Measurements from ENCODE around the gene INKA1. TPM values are rescaled to one million over a fixed set of nuclear protein-coding genes. Genes with fewer than 3 reads are reported as not detected.
A peak's percentile ranks its signal among the peaks of the same experiment; 100 is the strongest.
"Not testable (repeated sequence)": the region's sequence is repeated elsewhere in the genome, so short reads cannot be mapped to it uniquely, and the experiment has no call there.

The INKA1 gene
- total RNA-seq, 1 donor from 2014 or later, result 7.9 TPM

DNA sequence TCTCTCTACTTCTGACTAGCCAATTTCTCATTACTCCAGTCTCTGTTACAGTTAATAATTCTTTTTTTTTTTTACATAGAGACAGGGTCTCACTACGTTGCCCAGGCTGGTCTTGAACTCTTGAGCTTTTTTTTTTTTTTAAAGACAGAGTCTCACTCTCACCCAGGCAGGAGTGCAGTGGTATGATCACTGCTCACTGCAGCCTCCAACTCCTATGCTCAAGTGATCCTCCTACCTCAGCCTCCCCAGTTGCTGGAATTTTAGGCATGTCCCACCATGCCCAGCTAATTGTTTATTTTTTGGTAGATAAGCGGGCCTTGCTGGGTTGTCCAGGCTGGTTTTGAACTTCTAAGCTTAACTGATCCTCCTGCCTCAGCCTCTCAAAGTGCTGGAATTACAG, 30.4 kb upstream of the INKA1 start:
- TF ChIP-seq, protein P1, sequence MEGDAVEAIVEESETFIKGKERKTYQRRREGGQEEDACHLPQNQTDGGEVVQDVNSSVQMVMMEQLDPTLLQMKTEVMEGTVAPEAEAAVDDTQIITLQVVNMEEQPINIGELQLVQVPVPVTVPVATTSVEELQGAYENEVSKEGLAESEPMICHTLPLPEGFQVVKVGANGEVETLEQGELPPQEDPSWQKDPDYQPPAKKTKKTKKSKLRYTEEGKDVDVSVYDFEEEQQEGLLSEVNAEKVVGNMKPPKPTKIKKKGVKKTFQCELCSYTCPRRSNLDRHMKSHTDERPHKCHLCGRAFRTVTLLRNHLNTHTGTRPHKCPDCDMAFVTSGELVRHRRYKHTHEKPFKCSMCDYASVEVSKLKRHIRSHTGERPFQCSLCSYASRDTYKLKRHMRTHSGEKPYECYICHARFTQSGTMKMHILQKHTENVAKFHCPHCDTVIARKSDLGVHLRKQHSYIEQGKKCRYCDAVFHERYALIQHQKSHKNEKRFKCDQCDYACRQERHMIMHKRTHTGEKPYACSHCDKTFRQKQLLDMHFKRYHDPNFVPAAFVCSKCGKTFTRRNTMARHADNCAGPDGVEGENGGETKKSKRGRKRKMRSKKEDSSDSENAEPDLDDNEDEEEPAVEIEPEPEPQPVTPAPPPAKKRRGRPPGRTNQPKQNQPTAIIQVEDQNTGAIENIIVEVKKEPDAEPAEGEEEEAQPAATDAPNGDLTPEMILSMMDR (IDR thresholded peaks at IDR 0.05), result no peak
- Mint-ChIP-seq H3K4me1 (ENCODE audit: low read depth) (peaks cover 15% of the 10 kb centered on the region), H3K36me3 (ENCODE audit: low read depth) (peaks cover 2% of the 10 kb centered on the region), H3K4me3 (ENCODE audit: unreplicated experiment) (no peak overlapping the region), H3K27me3 (ENCODE audit: low read depth) (no peaks in the 10 kb centered on the region), H3K9me3 (ENCODE audit: low read depth) (no peaks in the 10 kb centered on the region), H3K27ac (ENCODE audit: unreplicated experiment) (no peak overlapping the region)
- DNase-seq (ENCODE audit: low spot score), result no peak

DNA sequence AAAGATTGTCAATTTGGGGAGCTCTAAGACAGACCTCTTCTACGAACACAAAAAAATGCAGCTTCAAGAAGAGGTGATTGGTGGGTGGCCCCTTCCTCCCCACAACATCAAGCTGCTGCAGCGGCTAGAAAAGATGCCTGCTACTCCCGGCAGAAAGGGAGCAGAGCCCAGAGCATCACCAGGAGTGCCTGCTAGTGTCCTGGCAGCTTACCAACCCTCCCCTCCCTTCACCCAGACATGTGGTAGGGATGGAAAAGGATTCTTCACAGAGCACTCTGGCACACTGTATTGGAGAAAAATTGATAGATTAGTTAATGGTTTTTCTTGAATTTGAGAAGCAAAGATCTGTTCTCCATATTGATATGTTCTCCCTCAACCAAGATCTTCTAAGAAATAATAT, 27.5 kb upstream of the INKA1 start:
- no peaks in the 10 kb centered on the region for H3K9me3 Mint-ChIP-seq (ENCODE audit: low read depth)
- peaks cover 2% of the 10 kb centered on the region for H3K36me3 Mint-ChIP-seq (ENCODE audit: low read depth)
- peak; percentile 36 for DNase-seq (ENCODE audit: low spot score)
- H3K4me1 Mint-ChIP-seq (ENCODE audit: low read depth), result peaks cover 17% of the 10 kb centered on the region
- no peak overlapping the region for H3K4me3 Mint-ChIP-seq (ENCODE audit: unreplicated experiment)
- no peak overlapping the region for H3K27ac Mint-ChIP-seq (ENCODE audit: unreplicated experiment)
- TF ChIP-seq, protein P1 (IDR thresholded peaks at IDR 0.05), result no peak
- no peaks in the 10 kb centered on the region for H3K27me3 Mint-ChIP-seq (ENCODE audit: low read depth)

DNA sequence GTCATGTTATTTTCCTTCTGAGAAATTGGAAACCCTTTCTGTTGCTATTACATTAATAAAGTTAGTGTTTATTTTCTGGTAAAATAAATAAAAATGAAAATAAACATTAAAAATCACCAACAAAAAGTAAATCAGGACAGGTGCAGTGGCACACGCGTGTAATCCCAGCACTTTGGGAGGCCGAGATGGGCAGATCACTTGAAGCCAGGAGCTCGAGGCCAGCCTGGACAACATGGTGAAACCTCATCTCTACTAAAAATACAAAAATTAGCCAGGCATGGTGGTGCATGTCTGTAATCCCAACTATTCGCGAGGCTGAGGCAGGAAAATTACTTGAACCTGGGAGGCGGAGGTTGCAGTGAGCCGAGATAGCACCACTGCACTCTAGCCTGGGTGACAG, 27.0 kb upstream of the INKA1 start:
- not testable (repeated sequence) for H3K36me3 Mint-ChIP-seq (ENCODE audit: low read depth); H3K4me3 Mint-ChIP-seq (ENCODE audit: unreplicated experiment); H3K27me3 Mint-ChIP-seq (ENCODE audit: low read depth); H3K27ac Mint-ChIP-seq (ENCODE audit: unreplicated experiment); DNase-seq (ENCODE audit: low spot score); H3K9me3 Mint-ChIP-seq (ENCODE audit: low read depth)
- H3K4me1 Mint-ChIP-seq (ENCODE audit: low read depth), result peaks cover 16% of the 10 kb centered on the region

DNA sequence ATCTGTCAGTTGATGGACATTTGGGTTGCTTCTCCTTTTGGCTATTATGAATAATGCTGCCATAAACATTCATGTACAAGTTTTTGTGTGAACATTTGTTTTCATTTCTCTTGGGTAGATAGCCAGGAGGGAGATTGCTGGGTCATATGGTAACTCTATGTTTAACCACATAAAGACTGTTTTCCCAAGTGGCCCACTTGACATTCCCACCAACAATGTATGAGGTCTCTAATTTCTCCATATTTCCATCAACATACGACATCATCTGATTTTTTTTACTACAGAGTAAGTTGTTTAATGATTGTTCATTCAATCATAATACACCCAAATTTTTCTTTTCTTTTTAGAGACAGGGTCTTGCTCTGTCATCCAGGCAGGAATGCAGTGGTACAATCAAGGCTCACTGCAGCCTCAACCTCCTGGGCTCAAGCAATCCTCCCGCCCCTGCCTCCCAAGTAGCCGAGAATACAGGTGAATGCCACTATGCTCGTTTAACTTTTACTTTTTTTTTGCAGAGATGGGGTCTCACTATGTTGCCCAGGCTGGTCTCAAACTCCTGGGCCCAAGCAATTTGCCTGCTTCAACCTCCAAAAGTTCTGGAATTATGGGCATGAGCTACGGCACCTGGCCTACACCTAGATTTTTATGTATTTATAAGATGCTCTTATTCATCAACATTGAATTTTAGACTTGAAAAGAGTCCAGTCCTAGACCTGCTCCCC, 23.5 kb upstream of the INKA1 start:
- H3K27ac Mint-ChIP-seq (ENCODE audit: unreplicated experiment), result no peak overlapping the region
- no peaks in the 10 kb centered on the region for H3K27me3 Mint-ChIP-seq (ENCODE audit: low read depth)
- H3K9me3 Mint-ChIP-seq (ENCODE audit: low read depth), result no peaks in the 10 kb centered on the region
- peak; percentile 19 for DNase-seq (ENCODE audit: low spot score)
- H3K36me3 Mint-ChIP-seq (ENCODE audit: low read depth), result peaks cover 3% of the 10 kb centered on the region
- H3K4me3 Mint-ChIP-seq (ENCODE audit: unreplicated experiment), result no peak overlapping the region
- TF ChIP-seq, protein P1 (IDR thresholded peaks at IDR 0.05), result no peak
- H3K4me1 Mint-ChIP-seq (ENCODE audit: low read depth), result peaks cover 24% of the 10 kb centered on the region

DNA sequence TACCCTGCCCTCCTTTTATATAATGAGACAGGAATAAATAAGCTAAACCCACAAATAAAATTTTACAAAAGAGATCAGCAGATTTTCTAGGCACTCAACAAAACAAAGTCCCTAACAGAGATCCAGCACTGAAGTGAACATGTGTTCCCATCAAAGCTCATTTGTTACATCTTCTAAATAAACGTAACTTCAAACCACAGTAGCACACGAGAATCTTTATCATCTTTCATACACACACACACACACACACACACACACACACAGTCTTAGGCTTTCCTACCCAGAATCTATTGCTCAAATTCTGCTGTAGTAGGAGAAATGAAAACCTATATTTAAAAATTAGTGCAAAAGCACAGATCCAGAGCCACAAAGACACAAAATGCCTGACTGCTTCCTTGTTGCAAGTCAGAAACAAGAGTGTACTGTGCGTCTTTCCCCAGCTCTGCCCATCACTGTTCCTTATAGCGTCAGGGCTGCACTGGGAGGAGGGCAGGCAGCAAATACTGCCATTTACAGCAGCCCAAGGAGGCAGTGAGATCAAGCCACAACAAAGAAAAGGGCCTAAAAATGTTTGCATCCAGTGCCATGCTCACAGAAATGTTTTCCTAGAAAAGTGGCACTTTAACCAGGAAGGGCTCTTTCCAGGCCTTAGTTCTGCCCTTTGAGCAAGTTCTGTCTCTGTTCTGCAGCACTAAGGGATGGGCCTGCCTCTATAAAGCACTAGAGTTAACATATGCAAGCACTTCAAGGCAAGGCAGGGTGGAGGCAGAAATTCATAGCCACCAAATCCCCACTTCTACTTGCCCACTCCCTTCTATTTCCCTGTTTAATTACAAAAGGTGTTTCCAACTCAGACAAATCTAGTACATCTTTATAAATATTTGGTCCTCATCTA, 22.7 kb upstream of the INKA1 start:
- Mint-ChIP-seq H3K9me3 (ENCODE audit: low read depth) (no peaks in the 10 kb centered on the region), H3K4me3 (ENCODE audit: unreplicated experiment) (no peak overlapping the region), H3K27me3 (ENCODE audit: low read depth) (no peaks in the 10 kb centered on the region), H3K36me3 (ENCODE audit: low read depth) (peaks cover 3% of the 10 kb centered on the region), H3K4me1 (ENCODE audit: low read depth) (peaks cover 32% of the 10 kb centered on the region), H3K27ac (ENCODE audit: unreplicated experiment) (peak overlapping the region; percentile 50)
- TF ChIP-seq, protein P1 (IDR thresholded peaks at IDR 0.05), result no peak
- no peak for DNase-seq (ENCODE audit: low spot score)

DNA sequence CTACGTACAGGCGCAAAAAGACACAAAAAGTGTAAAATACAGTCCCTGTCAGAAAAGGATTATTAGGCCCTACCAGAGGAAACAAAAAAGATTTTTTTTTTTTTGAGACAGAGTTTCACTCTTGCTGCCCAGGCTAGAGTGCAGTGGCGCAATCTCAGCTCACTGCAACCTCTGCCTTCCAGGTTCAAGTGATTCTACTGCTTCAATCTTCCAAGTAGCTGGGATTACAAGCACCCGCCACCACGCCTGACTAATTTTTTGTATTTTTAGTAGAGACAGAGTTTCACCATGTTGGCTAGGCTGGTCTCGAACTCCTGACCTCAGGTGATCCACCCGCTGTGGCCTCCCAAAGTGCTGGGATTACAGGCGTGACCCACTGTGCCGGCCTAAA, 22.1 kb upstream of the INKA1 start:
- DNase-seq (ENCODE audit: low spot score), result peak; percentile 5
- not testable (repeated sequence) for H3K27me3 Mint-ChIP-seq (ENCODE audit: low read depth); H3K4me3 Mint-ChIP-seq (ENCODE audit: unreplicated experiment); H3K9me3 Mint-ChIP-seq (ENCODE audit: low read depth); H3K36me3 Mint-ChIP-seq (ENCODE audit: low read depth)
- H3K27ac Mint-ChIP-seq (ENCODE audit: unreplicated experiment), result peak overlapping the region; percentile 32
- H3K4me1 Mint-ChIP-seq (ENCODE audit: low read depth), result peaks cover 38% of the 10 kb centered on the region
